Pancreas (tissue), 10 donors: ENCODE measurements around the gene DIPK2B. TPM values are rescaled to one million over a fixed set of nuclear protein-coding genes. Genes with fewer than 3 reads are reported as not detected.
A peak's percentile ranks its signal among the peaks of the same experiment; 100 is the strongest.

Experiments used
- ATAC-seq, 4 donors: fragments of 200-7000 bp; cut with Tn5 transposase; one replicate each; pipeline versions ENCODE4 v1.8.0 to v1.9.1; 2020; ENCODE audit warnings: mild to moderate bottlenecking in 4 of 4, moderate library complexity in 4 of 4
- DNase-seq, 6 donors: peaks; one replicate each; pipeline ENCODE4 v3.0.0-alpha.2; 2020
- FAIRE-seq: peaks from 2 replicates; lab custom pipeline; 2012; peaks lifted over from hg19 to GRCh38; lab: Jason Lieb, UNC
- H3K27ac ChIP-seq, 4 donors: fragments of 200-600 bp; sonication (generic); 1 replicate in 3 of 4; 2 replicates in 1 of 4; pipeline versions ENCODE4 v1.5.0 to v1.8.0; 2020
- H3K27me3 ChIP-seq, 4 donors: fragments of 200-600 bp; one replicate each; pipeline ENCODE4 v1.8.0; 2021
- H3K36me3 ChIP-seq, 3 donors: fragments of 200-600 bp; sonication (generic) in 1 of 3; one replicate each; pipeline versions ENCODE4 v1.5.0 to v1.8.0; 2020 to 2021
- H3K4me1 ChIP-seq, 3 donors: fragments of 200-600 bp; one replicate each; pipeline ENCODE4 v1.8.0; 2021
- H3K4me3 ChIP-seq, 4 donors: fragments of 200-600 bp; sonication (generic) in 2 of 4; one replicate each; pipeline versions ENCODE4 v1.5.0 to v1.8.0; 2020 to 2021
- H3K9me3 ChIP-seq, 4 donors: fragments of 200-600 bp; one replicate each; pipeline ENCODE4 v1.8.0; 2021
- WGBS, 2 donors: extraction: QIAGEN DNeasy Blood & Tissue Kit; methylation state at CpG; one replicate each; pipeline ENCODE4 v1.1.7; 2013; 5-methylcytosine and 5-hydroxymethylcytosine counted together
- intact Hi-C, 3 donors: fragments of 100-400 bp; cut with DNase I; formaldehyde crosslinking; loops; one replicate each; pipeline versions ENCODE4 v1.11.1 to v1.14.2; 2022
- polyA plus RNA-seq, 2 donors: library from polyadenylated mRNA; stranded (reverse); fragments of 200-250 nt; gene quantifications; one replicate each; pipeline ENCODE4 v1.2.3, GENCODE V29; 2013
- total RNA-seq, 6 donors: library from RNA; stranded (reverse); fragmentation: NEBNext Ultra II Directional in 4 of 6; extraction: Animal tissue kit (Norgen Biotek cat#: 25700) in 4 of 6; gene quantifications; one replicate each; pipeline versions ENCODE4 v1.2.1 to v1.2.4, GENCODE V29; 2021 to 2023
- TF ChIP-seq, protein P1 (sequence below), 4 donors: fragments of 200-600 bp; sonication (generic) in 3 of 4; IDR thresholded peaks; one replicate each; pipeline versions ENCODE4 v1.5.0 to v1.8.0; 2021; ENCODE audit warnings: antibody characterized with exemption in 4 of 4
- donor health status: healthy with polysubstance abuse.
- donor health status: DM: no; HTN: no; CAD: no; lungs with moderate emphysema.
- donor health status: DM: no; HTN: no; CAD: no.
- donor health status: control.
- donor health status: control.
- donor health status: Bipolar disorder and iron deficiency.
- donor health status: DM: yes; HTN: yes; CAD: no.
- donor health status: DM: no; HTN: no; CAD: no.
- donor health status: DM: no; HTN: no; CAD: no.
- donor health status: DM: yes; HTN: yes; CAD: no.

Gene DIPK2B
- total and polyA plus RNA-seq, 8 donors, result 1.2 to 23.8 (median 2.4) TPM

DNA sequence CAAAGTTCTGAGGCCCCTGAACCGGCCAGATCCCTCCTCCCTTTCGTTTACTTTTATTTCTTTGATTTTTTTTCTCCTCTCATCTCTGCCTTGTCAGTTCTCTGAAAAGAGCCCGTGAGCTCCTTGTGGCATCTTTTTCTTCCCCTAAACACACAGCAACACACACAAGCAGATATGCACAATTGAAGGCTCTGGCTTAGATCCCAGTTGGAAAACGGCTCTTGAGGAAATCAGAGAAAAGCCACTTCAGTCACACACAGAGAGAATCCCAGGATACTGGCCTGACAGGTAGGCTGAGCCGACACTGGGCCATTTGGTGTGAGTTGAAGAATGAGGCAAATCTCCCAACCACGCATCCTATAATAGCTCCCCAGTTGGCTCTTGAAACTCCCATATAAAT lies 12.9 kb downstream of the DIPK2B start:
- 23 to 31% methylated on average over 6 of the region's 6 CpGs for WGBS, 2 donors
- Histone ChIP-seq H3K36me3 (no peaks in the 10 kb centered on the region), H3K27me3 (peaks cover 0 to 7% (median 0%) of the 10 kb centered on the region in 4 donors), H3K4me1 (no peaks in the 10 kb centered on the region), H3K4me3 (peak overlapping the region in 2 of 4 donors; percentile 13 to 33), H3K27ac (no peak overlapping the region), H3K9me3 (no peaks in the 10 kb centered on the region)
- TF ChIP-seq, protein P1, sequence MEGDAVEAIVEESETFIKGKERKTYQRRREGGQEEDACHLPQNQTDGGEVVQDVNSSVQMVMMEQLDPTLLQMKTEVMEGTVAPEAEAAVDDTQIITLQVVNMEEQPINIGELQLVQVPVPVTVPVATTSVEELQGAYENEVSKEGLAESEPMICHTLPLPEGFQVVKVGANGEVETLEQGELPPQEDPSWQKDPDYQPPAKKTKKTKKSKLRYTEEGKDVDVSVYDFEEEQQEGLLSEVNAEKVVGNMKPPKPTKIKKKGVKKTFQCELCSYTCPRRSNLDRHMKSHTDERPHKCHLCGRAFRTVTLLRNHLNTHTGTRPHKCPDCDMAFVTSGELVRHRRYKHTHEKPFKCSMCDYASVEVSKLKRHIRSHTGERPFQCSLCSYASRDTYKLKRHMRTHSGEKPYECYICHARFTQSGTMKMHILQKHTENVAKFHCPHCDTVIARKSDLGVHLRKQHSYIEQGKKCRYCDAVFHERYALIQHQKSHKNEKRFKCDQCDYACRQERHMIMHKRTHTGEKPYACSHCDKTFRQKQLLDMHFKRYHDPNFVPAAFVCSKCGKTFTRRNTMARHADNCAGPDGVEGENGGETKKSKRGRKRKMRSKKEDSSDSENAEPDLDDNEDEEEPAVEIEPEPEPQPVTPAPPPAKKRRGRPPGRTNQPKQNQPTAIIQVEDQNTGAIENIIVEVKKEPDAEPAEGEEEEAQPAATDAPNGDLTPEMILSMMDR (IDR thresholded peaks at IDR 0.05), result no peak
- DNase-seq (no peak), ATAC-seq (no peak), FAIRE-seq (no peak)
- intact Hi-C loops, result no loop called here

DNA sequence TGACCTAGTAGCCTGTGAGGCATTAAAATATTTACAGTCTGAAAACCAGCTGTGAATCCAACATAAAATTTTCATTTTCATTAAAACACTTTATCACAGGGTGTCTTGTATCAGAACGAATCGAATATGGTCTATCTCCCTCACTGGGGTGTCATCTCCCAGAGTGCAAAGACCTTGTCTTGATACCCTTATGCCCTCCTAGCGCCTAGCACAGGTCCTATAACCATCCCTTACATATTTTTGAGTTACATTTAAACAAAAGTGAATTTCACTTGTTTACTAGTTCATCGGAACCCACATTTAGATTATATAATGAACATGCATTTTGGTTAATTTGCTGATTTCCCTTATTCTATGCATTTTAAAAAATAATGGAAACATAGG lies 14.0 kb downstream of the DIPK2B start:
- DNase-seq, result no peak
- intact Hi-C loops, result no loop called here
- peaks cover 0 to 7% (median 0%) of the 10 kb centered on the region in 4 donors for H3K27me3 ChIP-seq
- ATAC-seq, result peak in 2 of 4 donors; percentile 11 to 39
- H3K4me1 ChIP-seq, result no peaks in the 10 kb centered on the region
- H3K9me3 ChIP-seq, result no peaks in the 10 kb centered on the region
- FAIRE-seq, result peak; percentile 32
- WGBS, 2 donors, result 27 to 31% methylated on average over 4 of the region's 4 CpGs
- H3K36me3 ChIP-seq, result no peaks in the 10 kb centered on the region
- TF ChIP-seq, protein P1 (IDR thresholded peaks at IDR 0.05), result no peak
- no peak overlapping the region for H3K4me3 ChIP-seq
- no peak overlapping the region for H3K27ac ChIP-seq

DNA sequence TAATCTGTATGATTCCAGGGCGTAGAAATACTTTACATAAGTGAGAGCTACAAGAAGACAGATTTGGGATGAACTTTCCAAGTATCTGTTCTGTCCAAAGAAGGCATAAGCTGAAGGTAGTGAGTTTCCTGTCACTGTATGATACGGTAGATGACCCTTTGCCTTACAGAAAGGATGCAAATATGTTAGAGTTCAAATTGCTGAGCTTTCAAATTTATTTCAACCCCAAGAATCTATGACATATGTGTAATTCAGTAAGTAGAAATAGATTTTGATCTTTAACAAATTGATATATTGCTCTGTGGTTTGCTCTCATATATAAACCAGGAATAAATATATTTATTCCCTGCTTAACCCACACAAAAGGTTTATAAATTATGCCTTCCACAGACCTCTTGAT lies 16.5 kb downstream of the DIPK2B start:
- H3K27me3 ChIP-seq, result peaks cover 0 to 9% (median 3%) of the 10 kb centered on the region in 4 donors
- no peaks in the 10 kb centered on the region for H3K36me3 ChIP-seq
- 73 to 78% methylated on average over 2 of the region's 2 CpGs for WGBS, 2 donors
- FAIRE-seq (no peak), DNase-seq (no peak), ATAC-seq (no peak)
- peaks cover 0 to 2% (median 0%) of the 10 kb centered on the region in 4 donors for H3K9me3 ChIP-seq
- TF ChIP-seq, protein P1 (IDR thresholded peaks at IDR 0.05), result no peak
- no peak overlapping the region for H3K4me3 ChIP-seq
- no peak overlapping the region for H3K27ac ChIP-seq
- intact Hi-C loops, result no loop called here
- H3K4me1 ChIP-seq, result no peaks in the 10 kb centered on the region

DNA sequence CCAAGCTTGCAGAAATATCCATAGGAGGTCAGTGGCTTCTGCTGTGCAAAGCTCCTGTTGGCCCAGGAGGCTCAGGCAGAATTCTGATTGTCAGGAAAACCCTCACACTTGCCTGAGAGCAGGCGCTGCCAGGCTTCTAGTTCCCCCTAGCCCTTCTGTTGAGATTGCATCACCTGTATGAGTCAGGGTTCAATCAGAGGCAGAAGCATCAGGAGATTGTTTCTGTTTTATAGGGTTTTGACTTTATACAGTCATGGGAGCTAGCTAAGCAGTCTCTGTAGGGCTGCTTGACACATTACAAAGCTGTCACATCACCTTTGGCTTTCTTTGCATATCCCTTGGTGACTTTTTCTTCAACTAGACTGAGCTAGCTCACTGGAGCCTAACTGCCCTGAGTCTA lies 27.8 kb downstream of the DIPK2B start:
- Histone ChIP-seq H3K36me3 (no peaks in the 10 kb centered on the region), H3K4me3 (no peak overlapping the region), H3K27ac (no peak overlapping the region), H3K4me1 (no peaks in the 10 kb centered on the region), H3K27me3 (peaks cover 0 to 5% (median 0%) of the 10 kb centered on the region in 4 donors), H3K9me3 (no peaks in the 10 kb centered on the region)
- TF ChIP-seq, protein P1 (IDR thresholded peaks at IDR 0.05), result no peak
- ATAC-seq (no peak), FAIRE-seq (no peak), DNase-seq (no peak)
- 80 to 91% methylated on average over 1 of the region's 1 CpG for WGBS, 2 donors
- intact Hi-C loops, result no loop called here

DNA sequence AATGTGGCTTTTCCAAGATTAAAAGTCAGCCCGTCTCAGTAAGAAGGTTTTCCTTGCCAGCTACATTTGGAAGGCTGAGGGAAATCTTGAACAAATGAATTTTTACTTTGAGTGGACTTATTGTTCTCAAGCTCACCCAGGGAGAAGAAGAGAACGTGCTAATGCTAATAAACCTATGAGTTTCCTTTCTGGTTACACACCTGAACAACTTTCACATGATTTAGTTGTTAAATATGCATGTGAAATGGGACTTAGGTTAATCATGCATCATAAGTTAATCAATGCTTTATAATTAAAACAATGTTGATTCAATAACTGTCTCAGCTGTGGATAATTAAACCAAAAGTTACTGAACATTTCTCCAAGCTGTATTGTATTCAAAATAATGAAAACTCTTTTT lies 33.9 kb downstream of the DIPK2B start:
- no peaks in the 10 kb centered on the region for H3K9me3 ChIP-seq
- DNase-seq (no peak), FAIRE-seq (no peak), ATAC-seq (no peak)
- intact Hi-C loops, result no loop called here
- H3K27ac ChIP-seq, result no peak overlapping the region
- peaks cover 0 to 6% (median 0%) of the 10 kb centered on the region in 3 donors for H3K4me1 ChIP-seq
- no peak overlapping the region for H3K4me3 ChIP-seq
- WGBS, 2 donors, result 64 to 86% methylated on average over 2 of the region's 2 CpGs
- no peaks in the 10 kb centered on the region for H3K36me3 ChIP-seq
- TF ChIP-seq, protein P1 (IDR thresholded peaks at IDR 0.05), result no peak
- peaks cover 0 to 8% (median 0%) of the 10 kb centered on the region in 4 donors for H3K27me3 ChIP-seq
